Stimulated activated CD4-positive, alpha-beta T cell treated with anti-CD3 and anti-CD28 coated beads, Interleukin-1b, Interleukin-23, amount 100 ng/mL, for 48 hours (primary cell): ENCODE results near the gene ANO2.

Experiments used
- DNase-seq: peaks from one replicate; pipeline ENCODE4 v3.0.0-alpha.2; 2020

ANO2 gene

GRCh38 chr12:5945071-5946008 lies at the start of gene ANO2:
Gene ANO2 (minus strand): TSS chr12:5945259. CDS start chr12:5945217, 42 bp downstream.
- no peak for DNase-seq

GRCh38 chr12:5989621-5990020 lies 44.6 kb upstream of the ANO2 start:
- DNase-seq, result no peak

- DNase-seq, result peak; percentile 72
Observed at GRCh38 chr12:5988659-5989116, 43.6 kb upstream of the ANO2 start.

GRCh38 chr12:5988088-5988487 lies 43.0 kb upstream of the ANO2 start:
- no peak for DNase-seq

- DNase-seq, result no peak
Observed at GRCh38 chr12:5987573-5987972, 42.5 kb upstream of the ANO2 start.

- DNase-seq, result no peak
Observed at GRCh38 chr12:5985471-5985870, 40.4 kb upstream of the ANO2 start.

- DNase-seq, result no peak
Observed at GRCh38 chr12:5984873-5985272, 39.8 kb upstream of the ANO2 start.

GRCh38 chr12:5982106-5982505 lies 37.0 kb upstream of the ANO2 start:
- no peak for DNase-seq

- no peak for DNase-seq
Observed at GRCh38 chr12:5977556-5977955, 32.5 kb upstream of the ANO2 start.

GRCh38 chr12:5976711-5977110 lies 31.7 kb upstream of the ANO2 start:
- DNase-seq, result no peak

- no peak for DNase-seq
Observed at GRCh38 chr12:5976196-5976595, 31.1 kb upstream of the ANO2 start.

- no peak for DNase-seq
Observed at GRCh38 chr12:5973461-5974115, 28.5 kb upstream of the ANO2 start.

GRCh38 chr12:5972387-5972786 lies 27.3 kb upstream of the ANO2 start:
- DNase-seq, result no peak

GRCh38 chr12:5971194-5971850 lies 26.3 kb upstream of the ANO2 start:
- no peak for DNase-seq

GRCh38 chr12:5969974-5970690 lies 25.1 kb upstream of the ANO2 start:
- DNase-seq, result no peak

- no peak for DNase-seq
Observed at GRCh38 chr12:5969156-5969973, 24.3 kb upstream of the ANO2 start.

GRCh38 chr12:5967645-5968415 lies 22.8 kb upstream of the ANO2 start:
- DNase-seq, result no peak

GRCh38 chr12:5966486-5967095 lies 21.5 kb upstream of the ANO2 start:
- DNase-seq, result no peak

GRCh38 chr12:5965950-5966383 lies 20.9 kb upstream of the ANO2 start:
- peak; percentile 47 for DNase-seq
